Left lobe of liver (tissue), 2 donors: ENCODE data around the gene RAB10. TPM values are rescaled to one million over a fixed set of nuclear protein-coding genes. Genes with fewer than 3 reads are reported as not detected.
"Not testable (repeated sequence)": the region's sequence is repeated elsewhere in the genome, so short reads cannot be mapped to it uniquely, and the experiment has no call there.

Experiments used
- ATAC-seq: fragments of 200-7000 bp; cut with Tn5 transposase; one replicate; pipeline ENCODE4 v1.9.1; 2020; ENCODE audit warnings: mild to moderate bottlenecking, moderate library complexity
- DNase-seq: peaks from one replicate; pipeline ENCODE4 v3.0.0-alpha.2; 2020; ENCODE audit warnings: low spot score
- total RNA-seq: library from RNA; stranded (reverse); gene quantifications from one replicate; pipeline ENCODE4 v1.2.1, GENCODE V29; 2021
- donor health status: DM: no; HTN: no; CAD: no; lungs with moderate emphysema.
- donor health status: DM: no; HTN: yes; CAD: no.

RAB10 gene
- 49.6 TPM for total RNA-seq

DNA sequence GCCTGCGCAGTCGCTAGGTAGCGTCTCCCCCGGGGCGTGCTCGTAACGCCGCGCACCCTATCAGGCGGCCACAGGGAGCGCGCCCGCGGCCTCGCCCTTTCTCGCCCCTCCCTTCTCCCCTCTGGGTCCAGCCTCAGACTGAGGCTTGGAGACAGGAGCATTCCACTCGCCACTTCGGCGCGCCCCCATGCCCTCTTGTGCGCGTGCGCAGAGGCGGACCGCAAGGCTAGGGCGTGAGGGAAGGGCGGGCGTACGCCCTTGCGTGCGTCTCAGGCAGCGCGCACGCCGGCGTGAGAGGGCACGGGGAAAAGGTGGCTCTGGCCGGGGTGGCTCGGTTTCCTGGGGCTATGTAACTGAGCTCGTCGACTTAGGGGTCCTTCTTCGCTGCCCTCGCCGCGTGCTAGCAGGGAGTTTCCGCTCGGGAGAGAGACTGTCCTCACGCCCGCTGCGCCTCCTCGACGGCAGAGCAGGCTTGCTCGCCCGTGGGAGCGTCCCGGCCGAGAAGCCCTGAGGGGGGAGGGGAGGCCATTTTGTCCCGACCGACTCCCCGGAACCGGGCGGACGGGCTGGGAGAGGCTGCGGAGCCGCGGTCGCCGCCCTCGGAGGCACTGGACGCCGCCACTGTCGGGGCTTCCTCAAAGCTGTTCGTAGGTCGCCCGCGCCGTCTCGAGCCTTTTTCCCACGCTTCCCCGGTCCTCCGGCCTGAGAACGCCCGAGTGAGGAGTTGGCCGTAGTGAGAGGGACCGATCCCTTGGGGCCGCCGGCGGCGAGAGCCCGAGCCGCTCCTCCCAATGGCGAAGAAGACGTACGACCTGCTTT is at the start of gene RAB10:
RAB10 (plus strand) TSS at position 267 of the 819 bp plus-strand sequence; CDS start at position 792, 525 bp downstream.
- ATAC-seq: peak; percentile 93
- peak; percentile 100 for DNase-seq

DNA sequence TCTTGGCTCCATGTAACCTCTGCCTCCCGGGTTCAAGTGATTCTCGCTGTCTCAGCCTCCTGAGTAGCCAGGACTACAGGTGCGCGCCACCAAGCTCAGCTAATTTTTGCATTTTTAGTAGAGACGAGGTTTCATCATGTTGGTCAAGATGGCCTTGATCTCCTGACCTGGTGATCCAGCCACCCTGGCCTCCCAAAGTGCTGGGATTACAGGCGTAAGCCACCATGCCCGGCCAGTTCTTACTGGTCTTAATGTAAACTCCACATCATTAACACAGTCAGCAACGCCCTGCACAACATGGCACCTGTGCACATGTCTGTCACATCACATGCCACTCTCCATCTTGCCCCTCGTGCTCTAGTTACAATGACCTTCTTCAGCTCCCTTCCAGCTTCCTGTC is 45.8 kb upstream of the RAB10 start:
- DNase-seq: no peak
- ATAC-seq: no peak

DNA sequence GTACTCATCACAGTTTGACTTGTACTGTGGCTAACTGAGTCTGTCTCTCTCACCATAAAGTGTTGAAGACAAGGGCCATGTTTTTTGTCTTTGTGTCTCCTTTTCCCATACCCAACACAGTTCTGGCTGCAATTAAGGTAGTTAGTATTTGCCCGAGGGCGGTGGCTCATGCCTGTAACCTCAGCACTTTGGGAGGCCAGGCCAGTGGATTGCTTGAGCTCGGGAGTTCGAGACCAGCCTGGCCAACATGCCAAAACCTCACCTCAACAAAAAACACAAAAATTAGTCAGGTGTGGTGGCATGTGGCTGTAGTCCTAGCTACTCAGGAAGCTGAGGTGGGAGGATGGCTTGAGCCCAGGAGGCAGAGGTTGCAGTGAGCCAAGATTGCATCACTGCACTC is 44.7 kb upstream of the RAB10 start:
- ATAC-seq (no peak), DNase-seq (no peak)

DNA sequence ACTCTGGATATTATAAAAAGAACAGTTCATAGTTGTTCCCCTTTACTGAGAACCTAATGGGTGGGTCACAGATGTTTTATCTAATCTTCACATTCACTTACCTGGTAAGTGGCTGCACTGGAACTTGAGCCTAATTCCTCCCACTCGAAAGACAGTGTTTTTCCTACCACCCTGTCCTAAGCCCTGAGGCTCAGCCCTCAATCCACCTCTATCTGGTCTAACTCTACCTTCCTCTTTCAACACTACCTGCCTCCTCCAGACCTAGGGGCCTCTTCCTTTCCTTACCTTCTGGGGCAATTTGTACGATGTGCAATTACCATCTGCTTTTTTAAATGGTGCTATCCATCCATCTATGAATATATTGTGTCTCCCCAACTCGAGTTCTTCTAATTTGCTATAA is 41.9 kb upstream of the RAB10 start:
- ATAC-seq (peak; percentile 40), DNase-seq (no peak)

DNA sequence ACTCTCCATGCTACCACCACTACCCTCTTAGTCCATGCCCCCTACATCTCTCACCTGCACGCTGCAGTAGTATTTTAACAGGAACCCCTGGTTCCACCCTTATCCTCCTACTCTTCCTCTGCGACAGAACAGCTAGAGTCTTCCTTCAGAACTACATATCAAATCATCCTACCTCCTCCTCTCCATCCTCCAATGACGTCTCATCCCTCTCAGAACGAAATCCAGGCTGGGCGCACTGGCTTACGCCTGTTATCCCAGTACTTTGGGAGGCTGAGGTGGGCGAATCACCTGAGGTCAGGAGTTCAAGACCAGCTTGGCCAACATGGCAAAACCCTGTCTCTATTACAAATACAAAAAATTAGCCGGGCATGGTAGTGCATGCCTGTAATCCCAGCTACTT is 41.3 kb upstream of the RAB10 start:
- no peak for DNase-seq

DNA sequence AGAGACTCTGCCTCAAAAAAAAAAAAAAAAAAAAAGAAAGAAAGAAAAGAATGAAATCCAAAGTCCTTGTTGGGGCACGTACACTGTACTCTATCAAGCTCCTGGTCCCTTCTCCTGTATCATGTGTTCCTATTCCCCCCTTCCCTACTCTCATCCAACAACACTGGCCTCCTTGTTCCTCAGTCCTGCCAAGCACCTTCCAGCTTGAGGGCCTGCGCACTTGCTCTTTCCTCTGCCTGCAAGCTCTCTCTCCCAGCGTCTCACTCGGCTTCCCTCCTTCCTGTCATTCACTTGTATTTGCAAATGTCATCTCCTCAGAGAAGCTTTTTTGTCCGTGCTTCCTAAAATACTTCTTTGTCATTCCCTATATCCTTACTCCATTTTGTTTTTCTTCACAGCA is 40.8 kb upstream of the RAB10 start:
- no peak for ATAC-seq

More for the DNA sequence above, 41.3 kb upstream of the RAB10 start:
- no peak for ATAC-seq

DNA sequence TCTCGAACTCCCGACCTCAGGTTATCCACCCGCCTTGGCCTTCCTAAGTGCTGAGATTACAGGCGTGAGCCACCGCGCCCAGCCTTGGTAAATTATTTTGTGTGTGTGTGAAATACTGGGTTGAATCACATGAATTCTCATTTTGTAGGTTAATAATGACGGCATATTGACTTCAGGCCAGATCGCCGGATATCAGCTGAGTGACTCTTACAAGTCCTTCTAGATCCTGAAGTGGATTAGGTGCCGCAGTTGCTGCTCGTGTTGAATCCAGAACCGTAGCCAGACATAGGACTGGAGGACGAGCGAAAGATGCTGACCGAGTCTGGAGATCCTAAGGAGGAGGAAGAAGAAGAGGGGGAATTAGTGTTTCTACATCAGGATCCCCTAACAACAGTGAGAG is 39.4 kb upstream of the RAB10 start:
- DNase-seq (no peak), ATAC-seq (no peak)

More for the DNA sequence above, 40.8 kb upstream of the RAB10 start:
- no peak for DNase-seq

DNA sequence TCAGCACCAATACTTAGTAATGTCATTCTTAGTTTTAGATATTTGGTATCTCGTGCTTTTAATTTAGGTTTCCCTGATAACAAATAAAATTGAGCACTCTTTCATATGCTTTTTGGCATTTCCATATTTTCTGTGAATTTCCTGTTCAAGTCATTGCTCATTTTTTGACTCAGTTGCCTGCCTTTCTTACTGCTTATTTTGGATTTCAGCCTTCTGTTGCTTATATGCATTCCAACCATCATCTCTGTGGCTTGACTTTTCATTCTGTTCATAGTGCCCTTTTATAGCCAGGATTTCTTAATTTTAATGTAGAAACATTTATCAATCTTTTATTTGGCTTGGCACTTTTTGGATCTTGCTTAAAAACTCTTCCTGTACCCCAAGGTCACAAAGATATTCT is 37.0 kb upstream of the RAB10 start:
- DNase-seq (no peak), ATAC-seq (no peak)

DNA sequence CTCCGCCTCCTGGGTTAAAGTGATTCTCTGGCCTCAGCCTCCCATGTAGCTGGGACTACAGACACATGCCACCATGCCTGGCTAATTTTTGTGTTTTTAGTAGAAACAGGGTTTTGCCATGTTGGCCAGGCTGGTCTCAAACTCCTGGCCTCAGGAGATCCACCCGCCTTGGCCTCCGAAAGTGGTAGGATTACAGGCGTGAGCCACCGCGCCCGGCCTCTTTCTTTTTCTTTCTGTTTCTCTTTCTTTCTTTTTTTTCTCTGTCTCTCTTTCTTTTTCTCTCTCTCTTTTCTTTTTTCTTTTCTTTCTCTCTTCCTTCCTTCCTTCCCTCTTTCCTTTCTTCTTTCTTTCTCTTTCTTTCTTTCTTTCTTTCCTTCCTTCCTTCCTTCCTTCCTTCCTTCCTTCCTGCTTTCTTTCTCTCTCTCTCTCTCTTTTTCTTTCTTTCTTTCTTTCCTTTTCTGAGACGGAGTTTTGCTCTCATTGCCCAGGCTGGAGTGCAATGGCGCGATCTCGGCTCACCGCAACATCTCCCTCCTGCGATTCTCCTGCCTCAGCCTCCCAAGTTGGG is 35.0 kb upstream of the RAB10 start:
- not testable (repeated sequence) for ATAC-seq, DNase-seq

DNA sequence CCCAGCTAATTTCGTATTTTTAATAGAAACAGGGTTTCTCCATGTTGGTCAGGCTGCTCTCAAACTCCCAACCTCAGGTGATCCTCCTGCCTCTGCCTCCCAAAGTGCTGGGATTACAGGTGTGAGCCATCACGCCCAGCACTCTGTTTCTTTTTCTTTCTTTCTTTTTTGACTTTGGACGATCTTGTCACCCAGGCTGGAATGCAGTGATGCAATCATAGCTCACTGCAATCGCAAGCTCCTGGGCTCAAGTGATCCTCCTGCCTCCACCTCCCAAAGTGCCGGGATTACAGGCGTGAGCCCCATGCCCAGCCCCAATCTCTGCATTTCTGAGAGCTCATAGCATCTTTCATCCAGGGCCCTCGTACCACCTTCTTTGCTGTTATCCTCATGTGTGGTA is 34.5 kb upstream of the RAB10 start:
- not testable (repeated sequence) for DNase-seq
- peak; percentile 7 for ATAC-seq

DNA sequence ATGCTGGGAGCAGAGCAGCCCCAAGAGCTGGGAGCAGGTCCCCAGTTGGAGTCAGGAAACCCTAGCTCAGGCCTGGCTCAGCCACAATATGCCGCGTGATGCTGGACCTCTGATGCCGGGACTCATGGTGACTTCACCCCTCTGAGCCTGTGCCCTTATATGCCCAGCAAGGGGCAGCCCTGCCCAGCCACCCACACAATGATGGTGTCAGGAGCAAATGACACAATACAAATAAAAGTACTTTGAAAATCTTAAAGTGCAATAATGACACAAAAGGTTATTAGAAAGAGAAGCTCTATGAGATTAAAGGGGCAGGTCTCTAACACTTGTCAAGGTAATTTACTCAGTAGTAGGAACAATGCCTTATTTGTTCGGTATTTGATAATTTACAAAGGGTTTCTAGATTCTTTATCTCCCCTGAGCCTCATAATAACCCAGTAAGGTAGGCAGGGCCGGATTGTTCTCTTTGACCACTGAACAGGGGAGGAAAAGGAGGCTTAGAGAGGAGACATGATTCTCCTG is 33.3 kb upstream of the RAB10 start:
- no peak for DNase-seq
- peak; percentile 6 for ATAC-seq

DNA sequence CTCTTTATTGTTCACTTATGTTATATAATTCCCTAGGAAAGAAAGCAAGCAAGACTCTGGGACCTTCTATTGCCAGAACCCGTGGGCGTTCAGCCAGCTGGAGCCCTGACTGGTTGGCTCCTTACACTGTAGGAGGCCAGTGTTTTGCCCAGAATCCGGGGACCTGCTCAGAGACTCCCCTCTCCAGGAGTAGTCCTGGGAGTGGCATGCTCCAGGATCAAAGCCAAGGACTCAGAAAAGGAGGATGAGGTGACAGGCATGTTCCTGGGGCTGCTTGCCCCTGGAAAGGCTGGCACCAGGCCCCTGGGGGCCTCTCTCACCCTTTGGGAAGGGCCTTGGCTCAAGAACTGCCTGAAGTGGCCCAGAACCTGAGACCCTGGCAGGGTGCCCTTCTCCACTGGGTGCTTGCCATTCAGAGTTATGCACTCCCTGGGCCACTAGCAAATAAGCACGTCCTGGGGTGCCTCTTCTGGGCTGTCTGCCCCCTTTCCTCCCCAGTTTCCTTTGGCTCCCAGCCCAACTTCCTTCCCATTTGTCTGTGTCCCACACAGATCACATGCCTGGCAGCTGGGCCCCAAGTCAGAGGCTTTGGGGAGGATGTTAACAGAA is 32.0 kb upstream of the RAB10 start:
- ATAC-seq (peak; percentile 71), DNase-seq (peak; percentile 77)

DNA sequence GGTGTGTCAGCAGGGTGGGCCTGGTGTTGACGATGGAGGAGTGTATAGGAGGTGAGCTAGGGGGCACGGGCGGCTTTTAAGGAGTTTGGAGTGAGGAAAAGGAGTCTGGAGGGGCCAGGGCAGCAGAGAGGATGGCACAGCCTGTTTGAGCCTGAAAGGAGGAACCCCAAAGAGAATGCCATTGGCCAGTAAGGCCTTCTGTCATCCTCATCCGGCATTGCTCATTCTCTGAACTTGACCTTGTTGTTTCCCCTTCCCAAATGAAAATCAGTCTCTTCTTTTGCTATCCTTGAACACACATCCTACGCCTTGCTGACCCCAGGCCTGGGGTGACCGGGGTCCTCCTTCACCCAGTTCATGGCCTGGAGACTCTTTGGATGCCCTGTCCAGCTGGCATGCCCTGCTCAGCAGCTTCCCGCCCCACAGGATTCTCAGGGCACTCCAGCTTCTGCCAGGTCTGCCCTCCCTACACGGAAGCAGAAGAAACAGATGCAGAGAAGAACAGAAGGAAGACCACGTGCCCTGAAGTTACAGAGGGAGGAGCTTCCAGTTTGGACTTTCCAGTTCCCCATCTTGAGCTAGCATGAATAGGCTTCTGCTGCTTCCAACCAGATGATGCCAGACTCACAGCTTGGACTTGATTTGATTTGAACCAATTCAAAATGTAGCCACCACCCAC is 31.1 kb upstream of the RAB10 start:
- ATAC-seq (peak; percentile 28), DNase-seq (no peak)

DNA sequence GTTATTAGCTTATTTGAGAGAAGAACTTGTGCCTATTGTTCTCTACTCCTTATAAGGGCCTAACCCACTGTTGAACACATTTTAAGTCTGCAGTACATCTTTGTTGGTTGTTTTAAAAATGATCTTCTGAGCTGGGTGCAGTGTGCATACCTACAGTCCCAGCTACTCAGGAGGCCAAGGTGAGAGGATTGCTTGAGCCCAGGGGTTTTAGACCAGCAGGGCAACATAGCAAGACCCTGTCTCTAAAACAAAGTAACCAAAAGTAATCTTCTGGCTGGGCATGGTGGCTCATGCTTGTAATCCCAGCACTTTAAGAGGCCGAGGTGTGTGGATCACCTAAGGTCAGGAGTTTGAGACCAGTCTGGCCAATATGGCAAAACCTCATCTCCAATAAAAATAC is 25.8 kb upstream of the RAB10 start:
- DNase-seq (no peak), ATAC-seq (no peak)

DNA sequence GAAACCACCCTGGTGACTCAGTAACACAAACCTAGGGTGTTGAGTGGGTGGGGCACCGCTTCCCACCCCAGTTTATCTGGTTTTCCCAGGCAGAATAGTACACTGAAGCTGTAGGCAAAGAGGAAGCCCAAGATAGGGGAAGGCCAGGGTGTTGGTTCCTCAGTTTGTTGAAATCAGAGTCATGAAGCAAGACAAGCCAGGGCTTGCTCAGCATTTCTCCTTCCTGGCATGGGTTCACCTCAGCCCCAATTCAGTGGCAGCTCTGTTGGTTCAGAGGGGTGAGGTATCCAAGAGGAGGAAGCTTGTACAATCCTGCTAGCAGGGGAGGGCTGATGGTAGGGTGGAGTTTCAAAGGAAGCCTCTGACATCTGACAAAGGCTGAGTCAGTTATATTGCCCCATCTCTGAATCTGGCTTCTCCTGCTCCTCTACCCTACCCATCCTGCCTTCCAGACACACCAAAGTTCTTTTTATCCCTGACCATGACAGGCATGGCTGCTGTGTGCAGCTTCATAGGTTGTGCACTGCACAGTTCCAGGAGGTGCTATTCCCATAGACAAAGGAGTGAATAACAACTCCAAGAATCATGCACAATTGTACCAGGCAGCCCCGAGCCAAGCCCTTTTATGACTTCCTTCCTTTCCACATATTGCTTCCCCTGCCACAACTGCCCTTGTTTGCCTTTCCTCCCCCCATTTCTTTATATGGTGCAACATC is 24.9 kb upstream of the RAB10 start:
- peak; percentile 52 for ATAC-seq
- DNase-seq: peak; percentile 59

DNA sequence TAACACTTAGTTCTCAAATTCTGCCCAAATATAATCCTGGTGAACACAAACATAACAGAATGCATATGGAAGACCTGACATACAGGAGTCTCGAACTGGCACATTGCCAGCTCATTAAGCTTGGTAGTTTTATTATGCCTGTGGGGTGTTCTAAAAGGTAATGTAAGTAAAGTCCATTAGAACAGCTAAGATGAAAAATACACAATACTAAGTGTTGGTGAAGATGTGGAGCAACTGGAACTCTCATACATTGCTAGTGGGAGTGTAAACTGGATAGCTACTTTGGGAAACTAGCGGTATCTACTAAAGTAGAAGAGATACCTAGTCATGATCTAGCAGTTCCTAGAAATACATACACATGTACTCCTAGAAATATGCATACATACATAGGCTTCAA is 24.3 kb upstream of the RAB10 start:
- DNase-seq (no peak), ATAC-seq (no peak)

DNA sequence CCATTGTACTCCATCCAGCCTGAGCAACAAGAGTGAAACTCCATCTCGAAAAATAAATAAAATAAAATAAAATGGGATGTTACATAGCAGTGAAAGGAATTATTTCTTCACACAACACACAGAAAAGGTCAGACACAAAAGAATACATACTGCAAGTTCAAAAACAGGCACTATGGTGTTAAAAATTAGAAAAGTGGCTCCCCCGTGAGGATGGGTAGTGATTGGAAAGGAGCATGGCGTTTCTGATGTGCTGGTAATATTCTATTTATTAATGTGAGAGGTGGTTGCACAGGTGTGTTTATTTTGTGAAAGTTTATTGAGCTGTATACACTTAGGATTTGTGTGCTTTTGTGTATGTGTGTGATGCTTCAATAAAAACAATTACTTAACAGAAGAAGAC is 22.9 kb upstream of the RAB10 start:
- no peak for ATAC-seq
- DNase-seq: no peak

DNA sequence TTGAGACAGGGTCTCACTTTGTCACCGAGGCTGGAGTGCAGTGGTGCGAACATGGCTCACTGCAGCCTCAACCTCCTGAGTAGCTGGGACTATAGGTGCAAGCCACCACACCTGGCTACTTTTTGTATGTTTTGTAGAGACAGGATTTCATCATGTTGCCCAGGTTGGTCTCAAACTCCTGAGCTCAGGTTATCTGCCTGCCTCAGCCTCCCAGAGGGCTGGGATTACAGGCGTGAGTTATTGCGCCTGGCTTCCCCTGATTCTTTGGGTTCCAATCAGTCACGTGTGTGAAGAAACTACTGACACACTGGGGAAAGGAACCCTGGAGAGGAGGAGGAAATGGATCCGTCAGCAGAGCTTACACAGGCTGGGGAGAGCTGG is 22.3 kb upstream of the RAB10 start:
- ATAC-seq (no peak), DNase-seq (no peak)

DNA sequence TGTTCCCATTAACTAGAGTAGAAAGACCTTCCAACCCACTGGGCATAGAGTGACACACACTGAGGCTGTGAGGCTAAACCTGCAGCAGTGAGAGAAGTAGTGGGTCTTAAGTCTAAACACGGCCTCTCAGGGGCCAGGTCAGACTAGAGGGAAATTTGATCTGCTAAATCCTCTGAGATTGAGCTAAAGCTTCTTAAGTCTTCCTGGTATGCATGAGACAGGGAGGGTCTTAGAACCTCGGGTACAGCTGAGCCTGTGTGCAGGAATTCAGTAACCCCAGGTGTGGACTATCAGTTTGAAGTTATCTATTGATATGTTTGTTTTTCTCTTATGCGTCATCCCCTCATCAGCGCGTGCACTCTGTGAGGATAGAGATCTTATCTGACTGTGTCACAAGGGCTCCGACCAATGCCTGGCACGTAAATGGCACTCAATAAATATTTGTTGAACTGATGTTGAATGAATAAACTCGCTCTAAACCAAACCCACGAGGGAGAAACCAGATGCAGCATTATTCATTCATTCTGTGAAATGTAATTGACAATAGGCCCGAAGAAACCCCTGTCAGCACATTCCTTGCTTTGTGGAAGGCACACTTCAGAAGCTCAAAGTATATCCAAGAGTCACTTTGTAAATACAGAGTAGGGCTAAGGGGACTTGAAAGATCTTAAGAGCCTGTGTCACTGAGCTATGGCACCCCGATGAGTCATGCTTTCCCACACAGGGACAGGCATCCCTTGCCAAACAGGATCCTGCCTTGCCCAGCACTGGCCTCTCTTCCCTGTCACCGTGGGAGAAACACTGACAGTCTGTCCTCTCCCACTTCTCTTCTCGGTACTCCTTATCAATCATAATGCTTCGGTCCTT is 21.7 kb upstream of the RAB10 start:
- DNase-seq: peak; percentile 68
- peak; percentile 77 for ATAC-seq

DNA sequence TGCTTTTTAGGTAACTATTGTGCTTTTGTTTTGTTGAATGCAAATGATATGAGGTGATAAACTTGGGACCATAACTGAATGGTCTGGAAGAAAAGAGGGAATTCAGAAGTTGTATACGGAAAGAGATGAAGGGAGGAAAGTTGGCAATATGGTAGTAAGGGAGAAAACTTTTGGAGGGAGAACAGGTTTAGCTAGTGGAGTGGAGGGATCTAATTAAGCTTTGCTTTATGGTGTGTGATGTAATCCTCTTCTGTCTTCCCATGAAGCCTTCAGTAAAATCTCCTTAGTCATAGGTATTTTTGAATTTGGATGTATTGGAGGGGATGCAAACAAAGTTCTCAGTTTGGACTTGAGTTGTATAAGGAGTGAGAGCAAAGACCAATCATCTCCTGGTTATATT is 20.2 kb upstream of the RAB10 start:
- no peak for DNase-seq
- no peak for ATAC-seq
